NCI-H774 (cell line): ENCODE data around the gene RREB1.
A peak's percentile ranks its signal among the peaks of the same experiment; 100 is the strongest.

ENCODE experiments used
- DNase-seq: peaks from one replicate; lab custom pipeline; 2025; lab: John Stamatoyannopoulos, UW

Gene RREB1

DNA sequence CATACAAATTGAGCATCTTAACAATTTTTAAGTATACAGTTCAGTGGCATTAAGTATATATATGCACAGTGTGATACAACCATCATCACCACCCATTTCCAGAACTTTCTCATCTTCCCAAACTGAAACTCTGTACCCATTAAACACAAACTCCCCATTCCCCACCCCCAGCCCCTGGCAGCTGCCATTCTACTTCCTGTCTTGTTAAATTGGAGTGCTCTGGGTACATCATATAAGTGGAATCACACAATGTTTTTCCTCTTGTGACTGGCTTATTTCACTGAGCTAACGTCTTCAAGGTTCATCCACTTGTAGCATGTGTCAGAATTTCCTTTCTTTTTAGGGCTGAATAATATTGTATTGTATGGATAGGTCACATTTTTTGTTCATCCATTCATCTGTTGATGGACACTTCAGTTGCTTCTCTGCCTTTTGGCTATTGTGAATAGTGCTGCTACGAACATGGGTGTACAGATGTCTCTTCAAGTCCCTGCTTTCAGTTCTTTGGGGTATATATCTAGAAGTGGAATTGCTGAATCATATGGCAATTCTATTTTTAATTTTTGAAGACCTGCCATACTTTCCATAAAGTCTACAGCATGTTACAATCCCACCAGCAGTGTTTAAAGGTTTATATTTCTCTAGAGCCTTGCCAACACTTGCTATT is 19.6 kb upstream of the RREB1 start:
- DNase-seq: no peak

GRCh38 chr6:7098993-7099392 is 8.8 kb upstream of the RREB1 start:
- DNase-seq: no peak

GRCh38 chr6:7100072-7100752 is 7.5 kb upstream of the RREB1 start:
- DNase-seq: no peak

GRCh38 chr6:7100753-7101081 is 7.0 kb upstream of the RREB1 start:
- no peak for DNase-seq

- DNase-seq: no peak
Observed at GRCh38 chr6:7101290-7101689, 6.5 kb upstream of the RREB1 start.

DNA sequence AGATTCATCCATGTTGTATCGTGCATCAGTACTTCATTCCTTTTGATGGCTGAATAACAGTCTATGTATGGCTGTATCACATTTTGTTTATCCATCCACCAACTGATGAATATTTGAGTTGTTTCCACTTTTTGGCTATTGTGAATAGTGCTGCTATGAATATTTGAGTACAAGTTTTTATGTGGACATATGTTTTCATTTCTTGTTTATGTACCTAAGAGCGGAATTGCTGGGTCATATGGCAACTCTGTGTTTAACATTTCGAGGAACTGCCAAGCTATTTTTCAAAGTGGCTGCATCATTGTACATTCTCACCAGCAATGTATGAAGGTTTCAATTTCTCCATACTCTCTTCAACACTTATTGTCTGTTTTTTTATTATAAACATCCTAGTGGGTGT is 3.0 kb upstream of the RREB1 start:
- no peak for DNase-seq

DNA sequence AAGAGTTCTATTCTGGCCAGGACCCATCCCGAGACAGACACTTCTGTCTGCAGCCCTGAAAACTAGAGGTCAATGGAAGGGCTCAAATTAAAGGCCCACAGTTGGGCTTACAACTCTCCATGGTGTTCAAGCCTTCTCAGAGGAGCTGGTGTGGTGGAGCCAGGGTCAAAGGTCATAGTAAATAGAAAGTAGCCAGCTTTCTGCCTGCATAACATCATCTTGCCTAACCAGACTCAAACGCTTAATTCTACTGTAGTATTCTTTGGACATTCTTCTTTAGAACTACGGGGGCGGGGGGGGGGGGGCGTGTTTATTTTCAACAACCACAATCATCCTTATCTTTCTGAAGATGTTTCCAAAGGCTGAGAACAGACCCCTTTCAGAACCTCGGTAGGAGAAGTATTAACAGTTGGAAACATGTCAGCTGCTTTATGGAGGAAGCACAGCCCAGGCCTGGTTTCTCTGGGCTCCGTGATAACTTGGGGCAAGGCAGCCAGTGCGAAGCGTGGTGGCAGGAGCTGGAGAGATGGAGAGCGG is 1.5 kb upstream of the RREB1 start:
- no peak for DNase-seq

DNA sequence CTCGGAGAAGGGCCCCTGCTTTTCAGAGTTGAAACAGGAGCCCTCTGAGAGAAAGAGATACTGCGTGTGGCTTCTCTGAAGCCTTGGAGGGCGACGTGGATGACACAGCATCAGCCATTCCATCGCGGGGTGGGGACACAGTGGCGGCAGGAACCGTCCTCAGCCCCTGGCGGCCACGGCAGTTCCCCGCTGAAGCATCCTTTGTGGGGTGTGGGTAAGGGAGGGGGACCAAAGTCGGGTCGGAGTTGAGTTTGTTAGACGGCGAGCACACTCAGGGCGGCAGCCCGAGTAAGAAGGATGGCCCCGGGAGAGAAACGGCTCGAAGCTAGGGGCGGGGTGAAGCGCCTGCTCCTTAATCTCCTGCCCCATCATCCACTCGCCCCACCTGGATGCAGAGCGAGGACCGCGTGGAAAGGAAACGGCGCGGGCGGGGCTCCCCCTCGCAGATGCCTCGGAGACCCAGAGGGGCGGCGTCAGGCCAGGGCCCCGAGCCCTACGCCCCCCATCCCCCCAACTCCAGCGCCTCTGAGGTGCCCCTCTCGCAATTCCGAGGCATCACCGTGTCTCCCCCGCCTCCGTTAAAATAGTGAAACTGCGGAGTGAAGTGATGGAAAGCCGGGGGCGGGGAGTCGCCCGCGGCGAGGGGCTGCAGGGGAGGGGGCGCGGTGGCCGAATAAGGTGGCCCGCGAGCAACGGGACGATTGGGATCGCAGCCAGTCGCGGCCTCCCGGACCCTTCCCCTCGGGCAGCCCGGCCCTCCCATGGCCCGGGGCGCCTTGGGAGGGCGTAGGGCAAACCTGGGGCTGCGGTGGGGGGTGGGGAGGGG is 796 bp upstream of the RREB1 start:
- no peak for DNase-seq

- no peak for DNase-seq
Observed at GRCh38 chr6:7108196-7108963, 619 bp downstream of the RREB1 start.

DNA sequence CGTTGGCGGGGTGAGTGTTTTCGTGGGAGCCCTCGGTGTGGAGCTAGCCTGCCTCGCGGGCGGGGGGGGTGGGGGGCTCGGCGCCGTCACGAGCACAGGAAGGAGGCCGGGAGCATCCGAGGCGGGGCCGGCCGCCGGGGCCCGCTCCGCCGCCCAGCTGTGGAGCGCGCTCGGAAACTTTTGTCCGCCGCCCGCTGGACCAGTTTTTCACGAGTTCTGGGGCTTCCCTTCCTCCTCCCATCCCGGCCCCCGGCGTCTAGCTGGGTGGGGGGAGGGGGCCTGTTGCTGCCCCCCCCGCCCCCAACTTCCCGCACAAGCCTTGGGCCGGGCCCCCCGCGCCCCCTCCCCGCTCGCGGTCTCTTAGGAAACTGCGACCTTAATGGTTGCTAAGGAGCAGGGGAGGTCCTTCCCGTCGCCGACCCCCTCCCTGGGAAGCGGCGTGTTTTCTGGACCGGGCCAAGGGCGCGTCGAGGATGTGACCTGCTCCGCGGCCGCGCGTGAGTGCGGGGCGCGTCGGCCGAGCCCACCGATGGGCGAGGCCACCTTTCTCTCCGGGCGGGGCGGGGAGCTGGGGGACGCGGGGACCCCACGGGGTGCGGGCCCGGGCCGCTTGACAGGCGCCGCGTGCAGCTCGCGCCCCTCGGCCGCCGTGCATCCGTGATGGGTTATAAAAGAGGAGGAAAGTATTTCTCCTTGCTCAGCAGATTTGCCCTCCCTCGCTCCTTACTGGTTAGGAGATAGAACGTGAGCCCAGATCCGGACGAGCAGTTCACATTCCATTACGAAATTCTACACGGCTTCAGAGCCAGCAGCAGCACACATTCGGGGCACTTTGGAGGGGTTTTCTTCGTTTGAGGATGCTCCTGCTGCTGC is 1.4 kb downstream of the RREB1 start:
- peak; percentile 18 for DNase-seq

DNA sequence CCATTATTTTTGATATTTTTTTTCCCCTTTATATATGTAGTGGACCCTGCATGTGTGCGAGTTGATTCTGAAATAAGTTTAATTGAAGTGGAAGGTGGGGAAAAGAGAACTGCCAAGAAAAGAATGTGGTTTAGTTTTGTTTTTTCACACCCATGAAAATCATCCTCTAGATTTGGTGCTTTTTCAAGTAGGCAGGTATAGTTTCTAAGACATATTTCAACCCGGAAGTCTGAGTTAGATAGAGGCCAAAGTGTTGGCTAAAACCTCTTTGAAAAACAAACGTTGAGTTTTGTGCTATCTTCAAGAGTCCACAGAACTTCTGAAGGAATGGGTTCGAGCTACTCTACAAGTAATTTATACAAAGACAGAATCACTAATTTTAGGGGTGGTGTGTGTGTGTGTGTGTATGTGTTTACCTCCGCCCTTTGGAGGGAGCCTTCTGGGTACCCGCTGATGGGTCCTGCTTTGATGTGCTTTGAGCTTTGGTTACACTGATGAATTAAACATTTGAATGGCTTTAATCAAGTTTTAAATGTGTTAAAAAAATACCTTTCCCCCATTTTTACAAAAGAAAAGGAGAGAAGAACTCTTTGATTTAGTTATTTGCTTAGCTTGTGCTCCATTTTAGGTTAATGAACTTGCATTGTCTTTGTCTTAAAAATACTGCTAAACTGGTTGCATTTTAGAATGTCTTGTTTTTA is 2.5 kb downstream of the RREB1 start:
- no peak for DNase-seq

- DNase-seq: no peak
Observed at GRCh38 chr6:7111095-7111690, 3.4 kb downstream of the RREB1 start.

GRCh38 chr6:7112171-7112570 is 4.4 kb downstream of the RREB1 start:
- no peak for DNase-seq

DNA sequence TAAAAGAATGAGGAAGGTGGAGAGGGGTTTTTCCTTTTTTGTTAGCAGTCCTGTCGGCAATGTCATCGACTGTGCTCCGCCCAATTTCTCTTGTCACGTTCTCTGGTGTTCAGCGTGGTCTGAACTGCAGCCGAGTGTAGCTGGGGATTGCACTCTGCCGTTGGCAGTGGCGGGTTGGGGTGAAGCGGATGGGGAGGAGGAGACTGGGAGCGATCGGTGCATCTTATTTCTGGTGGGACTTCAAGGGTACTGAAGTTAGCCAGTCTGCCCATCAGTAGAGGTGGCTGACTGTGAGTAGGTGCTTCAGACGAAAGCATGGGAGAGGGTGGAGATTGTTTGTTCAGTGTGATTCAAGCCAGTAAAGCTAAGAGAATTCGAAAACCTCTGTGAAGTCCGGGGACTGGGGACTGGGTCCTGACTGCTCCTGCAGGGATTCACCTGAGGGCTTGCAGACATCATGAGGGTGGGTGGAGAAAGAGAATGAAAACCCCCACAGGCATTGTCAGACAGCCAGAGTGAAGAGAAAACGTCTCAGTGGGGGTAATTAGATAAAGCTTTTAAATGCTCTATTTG is 5.1 kb downstream of the RREB1 start:
- no peak for DNase-seq

DNA sequence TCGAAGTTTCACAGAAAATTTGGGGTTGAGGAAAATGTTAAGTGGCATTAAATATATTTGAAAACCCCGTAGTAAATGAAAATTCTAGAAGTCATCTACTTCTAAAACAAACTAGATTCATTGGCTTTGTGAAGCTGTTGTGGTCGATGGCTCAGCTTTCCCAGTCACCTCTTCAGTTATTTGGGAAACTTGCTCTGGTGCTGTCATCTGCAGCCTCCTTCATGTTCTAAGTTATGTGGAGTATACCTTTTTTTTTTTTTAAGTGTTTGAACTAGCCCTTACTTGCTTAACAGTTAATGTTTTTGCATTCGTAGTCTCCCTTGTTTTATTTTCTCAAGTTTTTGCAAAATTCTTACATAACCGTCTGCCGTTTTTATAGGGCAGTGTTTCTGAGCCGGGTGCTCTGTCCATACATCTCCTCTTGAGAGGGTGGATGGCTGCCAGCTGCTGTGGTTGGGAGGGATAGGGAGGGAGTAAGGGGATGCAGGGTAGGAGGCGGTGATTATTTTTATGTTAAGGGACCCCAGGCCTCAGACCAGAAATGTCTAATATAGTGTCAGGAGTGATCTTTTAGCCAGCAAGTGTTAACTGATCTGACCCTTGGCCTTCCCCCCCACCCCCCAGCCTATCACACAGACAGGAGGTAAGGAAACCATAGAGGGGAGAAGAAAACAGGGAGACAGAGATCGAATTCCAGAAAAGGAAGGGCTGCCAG is 7.1 kb downstream of the RREB1 start:
- no peak for DNase-seq

- no peak for DNase-seq
Observed at GRCh38 chr6:7115543-7116231, 7.9 kb downstream of the RREB1 start.

DNA sequence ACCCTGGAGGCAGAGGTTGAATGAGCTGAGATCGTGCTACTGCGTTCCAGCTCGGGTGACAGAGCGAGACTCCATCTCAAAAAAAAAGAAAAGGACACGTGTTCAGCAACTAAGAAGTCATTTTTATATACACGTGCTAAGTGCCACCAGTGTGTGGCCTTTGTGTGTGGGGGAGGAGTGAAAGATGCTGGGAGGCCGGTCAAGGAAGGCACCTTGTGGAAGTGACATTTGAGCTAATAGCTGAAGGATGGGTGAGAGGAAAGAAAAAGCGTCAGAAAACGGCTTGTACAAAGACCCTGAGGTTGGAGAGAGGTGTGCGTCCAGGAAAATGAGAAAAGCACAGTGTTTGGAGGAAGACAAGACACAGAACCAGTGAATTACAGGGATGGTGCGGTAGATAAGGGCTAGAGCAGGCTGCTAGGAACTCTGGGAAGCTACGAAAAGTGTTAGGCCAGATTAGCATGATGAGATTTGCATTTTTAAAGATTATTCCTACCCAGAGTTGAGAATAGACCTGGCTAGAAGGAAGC is 11.6 kb downstream of the RREB1 start:
- DNase-seq: no peak

DNA sequence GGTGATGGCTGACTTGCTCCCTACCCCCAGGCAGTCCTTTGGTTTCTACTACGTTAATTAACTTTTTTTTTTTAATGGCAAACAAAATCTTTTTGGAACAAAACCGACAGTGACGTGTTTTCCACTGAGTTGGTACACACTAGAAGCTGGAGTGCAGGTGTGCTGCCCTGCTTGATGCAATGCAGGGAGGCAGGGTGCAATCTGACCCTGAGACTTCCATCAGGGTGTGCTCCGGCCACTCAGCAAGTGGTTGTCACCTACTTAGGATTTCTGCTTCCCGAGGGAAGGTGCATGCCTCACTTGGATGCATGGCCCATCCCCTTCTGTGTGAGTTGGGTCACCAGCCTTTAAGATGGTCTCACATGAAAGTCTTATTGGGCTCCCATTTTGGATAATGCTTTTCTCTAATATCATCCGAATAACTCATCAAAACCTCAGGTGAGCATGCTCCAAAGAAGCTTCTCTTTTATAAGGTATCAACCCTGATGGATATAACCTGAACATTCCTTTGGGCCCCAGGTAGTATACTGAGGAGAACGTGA is 14.0 kb downstream of the RREB1 start:
- DNase-seq: peak; percentile 60
